Measurements from ENCODE around the gene PGC. TPM values are rescaled to one million over a fixed set of nuclear protein-coding genes. Genes with fewer than 3 reads are reported as not detected.

Gene PGC
- total and polyA plus RNA-seq, 9 of the 15 experiments (the other 6 are each of a cell fraction or from before 2014, with no cell fraction given), result 0.17 to 0.40 TPM; not detected in 7

- TF ChIP-seq TFE3 (CRISPR knock-in tag; IDR thresholded peaks at IDR 0.05) (no peak), TRIM24 (IDR thresholded peaks at IDR 0.05) (no peak), DDX20 (tag; IDR thresholded peaks at IDR 0.05; ENCODE audit: low read depth) (no peak), THRA (IDR thresholded peaks at IDR 0.05) (no peak), ZNF644 (tag; IDR thresholded peaks at IDR 0.05; ENCODE audit: low read depth) (peak; percentile 69; the same call in 1 of the 2 replicates), ZNF239 (CRISPR knock-in tag; IDR thresholded peaks at IDR 0.05) (peak; percentile 16; the same call in 1 of the 2 replicates), STAT5A (IDR thresholded peaks at IDR 0.05; ENCODE audit: borderline replicate concordance, low read length) (no peak), HBP1 (CRISPR knock-in tag; IDR thresholded peaks at IDR 0.05) (no peak), BMI1 (IDR thresholded peaks at IDR 0.05; ENCODE audit: low read length) (no peak), PKNOX1 (IDR thresholded peaks at IDR 0.05) (peak; percentile 91), ZNF217 (CRISPR knock-in tag; IDR thresholded peaks at IDR 0.05) (no peak), MCM5 (IDR thresholded peaks at IDR 0.05; ENCODE audit: low read depth) (no peak), ZBTB12 (CRISPR knock-in tag; IDR thresholded peaks at IDR 0.05) (no peak), ZEB2 (IDR thresholded peaks at IDR 0.05) (no peak), TOE1 (IDR thresholded peaks at IDR 0.05; ENCODE audit: borderline replicate concordance) (no peak), TOE1 (CRISPR knock-in tag; IDR thresholded peaks at IDR 0.05; ENCODE audit: borderline replicate concordance, low read depth) (peak; percentile 60; the same call in 1 of the 2 replicates), POLR2G (IDR thresholded peaks at IDR 0.05; ENCODE audit: low read depth, low read length) (peak; percentile 10; the same call in 1 of the 2 replicates), ZNF696 (CRISPR knock-in tag; conservative IDR thresholded peaks at IDR 0.05) (0 out of 2 replicates have a peak, but pooled peaks have one; percentile 58), ZFP91 (CRISPR knock-in tag; IDR thresholded peaks at IDR 0.05) (no peak), HMGN3 (IDR thresholded peaks at IDR 0.05; ENCODE audit: borderline replicate concordance, extremely low read depth, insufficient read length, low read depth, low read length) (peak; percentile 78)
Measured at GRCh38 chr6:41735427-41736185, 11.6 kb downstream of the PGC start, which contains the start of gene TFEB (continued).
